IMR-90 (cell line): Measurements from ENCODE around the gene PMM2. TPM values are rescaled to one million over a fixed set of nuclear protein-coding genes. Genes with fewer than 3 reads are reported as not detected.

Experiments
- ATAC-seq: fragments of 200-7000 bp; cut with Tn5 transposase; 2 replicates; pipeline ENCODE4 v1.9.1; 2020; ENCODE audit warnings: low read depth, mild to moderate bottlenecking, moderate library complexity
- BruUV-seq: library from RNA; stranded (reverse); fragments of 400-500 nt; replicated peaks from 2 replicates; lab custom pipeline; 2021; lab: Mats Ljungman, UMichigan
- CTCF ChIA-PET: fragments of 300-600 bp; formaldehyde crosslinking; extraction: SDS; loops from one replicate; lab custom pipeline; 2021; ENCODE audit warnings: antibody characterized with exemption; lab: Yijun Ruan, JAX
- POLR2A ChIA-PET: fragments of 300-600 bp; sonication (Branson Sonifier 250); formaldehyde crosslinking; loops from one replicate; lab custom pipeline; 2022; ENCODE audit warnings: antibody characterized with exemption; ENCODE audit not compliant: unreplicated experiment; lab: Charles Lee
- DNase-seq: peaks from one replicate; pipeline ENCODE4 v3.0.0; 2013
- H2AFZ ChIP-seq: replicated peaks from 2 replicates; pipeline ENCODE3; 2013; ENCODE audit warnings: low read length, mild to moderate bottlenecking; ENCODE audit not compliant: poor library complexity
- H2AK5ac ChIP-seq: 2 replicates; pipeline ENCODE4 v1.6.1; 2013; ENCODE audit warnings: low read depth, low read length, inconsistent platforms
- H2AK9ac ChIP-seq: replicated peaks from 2 replicates; pipeline ENCODE3; 2013; ENCODE audit warnings: mild to moderate bottlenecking, low read depth, low read length, moderate library complexity; ENCODE audit not compliant: poor library complexity
- H2BK120ac ChIP-seq: 2 replicates; pipeline ENCODE4 v1.6.1; 2013; ENCODE audit warnings: low read depth, low read length, inconsistent platforms
- H2BK15ac ChIP-seq: 3 replicates; pipeline ENCODE4 v1.6.1; 2013; ENCODE audit warnings: low read depth, low read length, inconsistent platforms
- H2BK20ac ChIP-seq: 2 replicates; pipeline ENCODE4 v1.6.1; 2013; ENCODE audit warnings: low read depth, mild to moderate bottlenecking, inconsistent platforms, low read length, moderate library complexity
- H2BK5ac ChIP-seq: 2 replicates; pipeline ENCODE4 v1.6.1; 2013; ENCODE audit warnings: mild to moderate bottlenecking, low read depth, low read length, inconsistent platforms; ENCODE audit not compliant: poor library complexity, severe bottlenecking
- H3K14ac ChIP-seq: replicated peaks from 2 replicates; pipeline ENCODE4 v1.6.1; 2013; ENCODE audit warnings: low read depth, low read length, inconsistent platforms
- H3K18ac ChIP-seq: 2 replicates; pipeline ENCODE4 v1.6.1; 2013; ENCODE audit warnings: low read depth, low read length, control low read depth
- H3K23ac ChIP-seq: 2 replicates; pipeline ENCODE4 v1.6.1; 2013; ENCODE audit warnings: low read depth, low read length, inconsistent platforms
- H3K27ac ChIP-seq: 2 replicates; pipeline ENCODE4 v1.5.1; 2013; ENCODE audit warnings: mild to moderate bottlenecking, control low read depth, low read length; ENCODE audit not compliant: insufficient read depth
- H3K27me3 ChIP-seq: 2 replicates; pipeline ENCODE4 v1.6.1; 2013; ENCODE audit warnings: low read length; ENCODE audit not compliant: control insufficient read depth, insufficient read depth
- H3K36me3 ChIP-seq: 2 replicates; pipeline ENCODE4 v1.6.1; 2013; ENCODE audit warnings: low read length, mixed read lengths; ENCODE audit not compliant: control insufficient read depth, insufficient read depth
- H3K4ac ChIP-seq: 2 replicates; pipeline ENCODE4 v1.6.1; 2013; ENCODE audit warnings: low read depth, low read length, inconsistent platforms
- H3K4me1 ChIP-seq: 2 replicates; pipeline ENCODE4 v1.6.1; 2013; ENCODE audit warnings: low read length, mixed read lengths; ENCODE audit not compliant: control insufficient read depth, insufficient read depth
- H3K4me2 ChIP-seq: 2 replicates; pipeline ENCODE4 v1.6.1; 2013; ENCODE audit warnings: low read depth, mild to moderate bottlenecking, control low read depth, low read length, moderate library complexity
- H3K4me3 ChIP-seq: 2 replicates; pipeline ENCODE4 v1.5.1; 2013; ENCODE audit warnings: low read depth, mild to moderate bottlenecking, control low read depth, low read length, moderate library complexity; ENCODE audit not compliant: insufficient read depth
- H3K56ac ChIP-seq: 2 replicates; pipeline ENCODE4 v1.6.1; 2013; ENCODE audit warnings: low read length, inconsistent platforms; ENCODE audit not compliant: insufficient read depth; ENCODE audit errors: extremely low read depth
- H3K79me1 ChIP-seq, 2 experiments: 2 replicates each; pipeline ENCODE4 v1.6.1; 2013; ENCODE audit warnings: low read length in 2 of 2, inconsistent platforms in 1 of 2, low read depth in 1 of 2
- H3K9ac ChIP-seq: 2 replicates; pipeline ENCODE4 v1.6.1; 2013; ENCODE audit warnings: low read depth, low read length, control low read depth
- H3K9me1 ChIP-seq: 2 replicates; pipeline ENCODE4 v1.6.1; 2013; ENCODE audit warnings: low read length, inconsistent platforms; ENCODE audit not compliant: insufficient read depth
- H3K9me3 ChIP-seq: 2 replicates; pipeline ENCODE4 v1.6.1; 2013; ENCODE audit warnings: low read length; ENCODE audit not compliant: control insufficient read depth, insufficient read depth
- H4K20me1 ChIP-seq: 2 replicates; pipeline ENCODE4 v1.6.1; 2013; ENCODE audit warnings: low read length, inconsistent platforms; ENCODE audit not compliant: insufficient read depth
- H4K5ac ChIP-seq: 2 replicates; pipeline ENCODE4 v1.6.1; 2013; ENCODE audit warnings: mild to moderate bottlenecking, low read depth, low read length, control low read depth
- H4K8ac ChIP-seq, 2 experiments: 2 replicates each; pipeline ENCODE4 v1.6.1; 2013; ENCODE audit warnings: low read depth in 2 of 2, low read length in 2 of 2, control low read depth in 1 of 2, inconsistent platforms in 1 of 2
- H4K91ac ChIP-seq: 2 replicates; pipeline ENCODE4 v1.6.1; 2013; ENCODE audit warnings: low read depth, low read length, inconsistent platforms; ENCODE audit not compliant: insufficient read depth
- BHLHE40 ChIP-seq: fragments of 150-350 bp; IDR thresholded peaks from 2 replicates; pipeline ENCODE4 v1.6.1; 2016; ENCODE audit warnings: mild to moderate bottlenecking, low read depth, low read length
- CTCF ChIP-seq: conservative IDR thresholded peaks from 2 replicates; pipeline ENCODE4 v1.5.1; 2012; ENCODE audit warnings: mild to moderate bottlenecking, low read depth, low read length, improper control_type of control experiment
- FOS ChIP-seq: fragments of 150-350 bp; IDR thresholded peaks from 2 replicates; pipeline ENCODE4 v1.6.1; 2016; ENCODE audit warnings: low read depth, low read length
- MAZ ChIP-seq: IDR thresholded peaks from 2 replicates; pipeline ENCODE4 v1.6.1; 2012; ENCODE audit warnings: low read depth, mild to moderate bottlenecking, low read length, improper control_type of control experiment, moderate library complexity, borderline replicate concordance
- WGBS, 2 experiments: methylation state at CpG; one replicate each; pipeline versions ENCODE4 v1.1.5 to v1.1.7; 2013; ENCODE audit warnings: missing lambda C conversion rate in 2 of 2; ENCODE audit not compliant: insufficient read length in 1 of 2; ENCODE audit errors: extremely low coverage in 2 of 2; 5-methylcytosine and 5-hydroxymethylcytosine counted together
- dilution Hi-C: fragments of 300-500 bp; cut with HindIII; formaldehyde crosslinking; loops from one replicate; pipeline ENCODE4 v1.14.3; 2018; ENCODE audit warnings: low sequenced_read_pairs; ENCODE audit not compliant: unreplicated experiment
- in situ Hi-C: fragments of 300-500 bp; cut with MboI; formaldehyde crosslinking; loops from 3 replicates; pipeline ENCODE4 v1.14.3; 2019; ENCODE audit warnings: low sequenced_read_pairs, inconsistent platforms, mixed read lengths
- intact Hi-C: fragments of 100-400 bp; cut with micrococcal nuclease; formaldehyde crosslinking; loops from 2 replicates; pipeline ENCODE4 v1.10.0; 2022
- polyA plus RNA-seq, 3 experiments: library from polyadenylated mRNA; depleted of rRNA; stranded (reverse); fragments of >200 nt; gene quantifications; 2 replicates each; pipeline ENCODE4 v1.2.3, GENCODE V29; 2012; ENCODE audit warnings: low replicate concordance in 1 of 3
- total RNA-seq: library from RNA; depleted of rRNA; stranded (reverse); fragments of >200 nt; gene quantifications from 2 replicates; pipeline ENCODE4 v1.2.3, GENCODE V29; 2012

PMM2 gene
- total and polyA plus RNA-seq, 2 of the 4 experiments (the other 2 are of a cell fraction), result 25.8 to 38.9 TPM

GRCh38 chr16:8872071-8872470 is 74.4 kb downstream of the PMM2 start:
- in situ Hi-C loops, result no loop called here
- BruUV-seq, result no TSS peak
- Histone ChIP-seq H3K27ac (no peak overlapping the region), H3K9ac (no peak overlapping the region), H3K4me1 (peaks cover 1% of the 10 kb centered on the region; the same call in 1 of the 2 replicates), H2AK5ac (no peak overlapping the region), H2BK120ac (no peak overlapping the region), H4K5ac (no peak overlapping the region), H2BK15ac (no peak overlapping the region), H2AK9ac (no peak overlapping the region), H3K56ac (no peak overlapping the region), H2BK5ac (no peak overlapping the region), H3K23ac (no peak overlapping the region), H3K36me3 (no peaks in the 10 kb centered on the region), H3K9me1 (no peaks in the 10 kb centered on the region), H3K4me3 (no peak overlapping the region), H4K20me1 (peaks cover 6% of the 10 kb centered on the region; the same call in 1 of the 2 replicates), H3K4ac (no peak overlapping the region), H4K91ac (no peak overlapping the region), H2BK20ac (no peak overlapping the region), H3K4me2 (no peak overlapping the region), H3K14ac (no peak overlapping the region), H3K18ac (no peak overlapping the region), H3K9me3 (no peaks in the 10 kb centered on the region), H3K79me1 (peaks cover 5 to 16% of the 10 kb centered on the region in 2 experiments), H3K27me3 (no peaks in the 10 kb centered on the region), H2AFZ (no peak overlapping the region), H4K8ac (no peak overlapping the region)
- DNase-seq (no peak), ATAC-seq (no peak)
- ChIA-PET CTCF (no interaction called here), POLR2A (no interaction called here)
- no peak for TF ChIP-seq CTCF
- no peak for TF ChIP-seq BHLHE40
- TF ChIP-seq MAZ, result no peak
- no peak for TF ChIP-seq FOS
- intact Hi-C loops, result no loop called here
- dilution Hi-C loops, result no loop called here
- WGBS, 2 experiments, result 100% methylated on average over 2 of the region's 5 CpGs; no CpG with 5 or more reads in 1 of the 2 experiments
